RPMI8226 (cell line): ENCODE measurements around the gene SLC38A1.
A peak's percentile ranks its signal among the peaks of the same experiment; 100 is the strongest.

ENCODE experiments used
- DNase-seq: peaks from one replicate; pipeline ENCODE4 v3.0.0-alpha.2; 2015

SLC38A1 gene

DNA sequence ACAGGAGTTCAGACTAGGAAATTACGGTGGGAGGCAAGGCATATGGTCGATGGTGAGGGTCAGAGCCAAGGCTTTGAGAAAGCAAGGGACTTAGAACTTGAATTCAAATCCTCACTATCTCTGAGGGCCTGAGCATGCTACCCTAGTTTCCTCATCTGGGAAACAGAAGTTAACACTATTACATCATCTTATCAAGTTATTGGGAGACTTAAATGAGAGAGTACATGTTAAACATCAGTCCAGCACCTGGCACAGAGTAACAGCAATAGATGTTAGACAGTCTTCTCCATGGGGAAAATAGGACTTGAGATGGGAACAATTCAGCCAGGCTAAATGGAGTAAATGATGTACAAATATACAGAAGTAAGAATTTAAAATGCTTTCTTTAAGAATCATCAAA, 38.5 kb downstream of the SLC38A1 start:
- no peak for DNase-seq

- no peak for DNase-seq
Observed at GRCh38 chr12:46227616-46228015, 41.2 kb downstream of the SLC38A1 start.

- DNase-seq: no peak
Observed at GRCh38 chr12:46224386-46224785, 44.5 kb downstream of the SLC38A1 start.

DNA sequence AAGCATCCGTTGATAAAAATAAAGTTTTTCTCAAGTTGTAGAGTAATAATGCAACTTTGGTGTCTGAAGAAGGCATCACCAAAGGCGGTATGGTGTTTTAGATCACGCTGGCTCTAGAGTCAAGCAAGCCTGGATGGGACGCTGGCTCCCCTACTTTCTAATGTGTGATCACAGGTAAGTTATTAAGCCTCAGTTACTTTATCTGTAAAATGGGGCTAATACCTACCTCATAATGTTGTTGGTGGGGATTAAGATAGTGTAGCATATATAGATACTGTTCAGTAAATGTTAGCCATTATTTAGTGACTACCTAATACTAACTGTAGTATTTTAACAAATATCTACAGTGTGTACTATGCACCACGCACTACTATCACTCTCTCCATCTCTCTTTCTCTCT, 45.8 kb downstream of the SLC38A1 start:
- DNase-seq: no peak

DNA sequence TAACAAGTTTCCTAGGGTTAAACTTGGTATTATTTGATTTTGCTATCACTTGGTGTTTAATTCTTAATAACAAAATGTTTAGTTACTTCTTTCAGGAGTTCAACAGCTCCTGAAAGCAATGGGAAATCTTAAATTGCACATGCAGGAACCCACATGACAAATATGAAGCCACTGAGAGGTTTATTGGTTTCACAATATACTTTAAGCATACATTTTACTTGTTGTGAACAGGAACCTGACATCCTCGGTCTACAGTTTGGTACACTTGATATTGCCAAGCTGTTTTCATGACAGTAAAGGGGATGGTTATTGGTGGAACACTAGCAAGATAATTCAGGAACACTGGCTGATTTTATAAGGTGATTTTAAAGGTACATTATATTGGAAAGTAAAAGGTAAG, 46.2 kb downstream of the SLC38A1 start:
- DNase-seq: no peak

- no peak for DNase-seq
Observed at GRCh38 chr12:46221255-46222128, 47.4 kb downstream of the SLC38A1 start.

- peak; percentile 20 for DNase-seq
Observed at GRCh38 chr12:46219877-46220655, 48.8 kb downstream of the SLC38A1 start.

DNA sequence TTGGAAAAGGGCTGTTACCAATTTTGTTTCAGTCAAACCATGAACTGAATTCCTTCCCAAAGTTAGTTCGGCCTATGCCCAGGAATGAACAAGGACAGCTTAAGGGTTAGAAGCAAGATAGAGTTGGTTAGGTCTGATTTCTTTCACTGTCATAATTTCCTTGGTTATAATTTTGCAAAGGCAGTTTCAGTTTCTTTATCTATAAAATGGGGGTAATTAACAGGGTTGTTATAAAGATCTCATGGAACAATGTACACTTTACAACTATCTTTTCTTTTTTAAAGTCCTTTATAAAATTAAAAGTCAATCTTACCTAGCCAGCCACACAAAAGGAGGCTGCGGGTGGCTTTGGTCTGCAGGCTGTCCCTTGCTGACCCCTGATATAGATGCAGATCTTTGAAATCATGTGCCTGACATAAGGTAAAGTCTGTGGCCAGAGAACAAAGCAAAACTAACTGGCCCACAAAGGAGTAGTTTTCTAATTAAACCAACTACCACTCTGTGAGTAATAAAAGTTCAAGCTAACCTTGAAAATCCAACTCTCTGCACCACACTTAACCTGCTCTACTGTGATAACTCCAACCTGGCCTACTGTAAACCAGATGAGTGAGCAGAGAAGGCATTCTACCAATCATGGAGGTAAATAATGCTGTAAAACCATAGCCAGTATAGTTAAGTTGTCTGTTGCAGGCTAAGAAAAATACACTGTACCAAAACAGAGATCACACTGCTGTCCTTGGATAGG, 49.5 kb downstream of the SLC38A1 start:
- DNase-seq: no peak

DNA sequence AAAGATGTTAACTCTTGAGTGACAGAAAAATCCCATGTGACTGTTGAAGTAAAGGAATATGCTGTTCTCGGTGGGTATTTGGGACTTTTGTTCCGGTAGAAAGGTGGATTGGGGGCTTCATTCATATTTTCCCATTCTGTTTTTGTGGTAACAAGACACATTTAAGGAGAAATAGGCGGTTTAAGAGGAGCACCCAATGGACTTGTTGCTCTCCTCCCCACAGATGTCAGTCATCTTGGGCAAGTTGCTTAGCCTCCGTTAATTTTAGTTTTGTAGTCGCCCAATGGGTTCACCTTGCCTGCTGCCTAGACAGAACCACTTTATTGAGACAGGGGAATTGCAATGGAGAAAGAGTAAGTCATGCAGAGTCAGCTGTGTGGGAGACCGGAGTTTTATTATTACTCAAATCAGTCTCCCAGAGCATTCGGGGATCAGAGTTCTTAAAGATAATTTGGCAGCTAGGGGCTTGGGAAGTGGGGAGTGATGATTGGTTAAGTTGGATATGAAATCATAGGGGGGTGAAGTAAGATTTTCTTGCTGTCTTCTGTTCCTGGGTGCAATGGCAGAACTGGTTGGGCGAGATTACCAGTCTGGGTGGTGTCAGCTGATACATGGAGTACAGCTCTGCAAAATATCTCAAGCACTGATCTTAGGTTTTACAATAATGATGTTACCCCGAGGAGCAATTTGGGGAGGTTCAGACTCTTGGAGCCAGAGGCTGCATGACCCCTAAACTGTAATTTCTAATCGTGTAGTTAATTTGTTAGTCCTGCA, 50.3 kb downstream of the SLC38A1 start:
- no peak for DNase-seq

DNA sequence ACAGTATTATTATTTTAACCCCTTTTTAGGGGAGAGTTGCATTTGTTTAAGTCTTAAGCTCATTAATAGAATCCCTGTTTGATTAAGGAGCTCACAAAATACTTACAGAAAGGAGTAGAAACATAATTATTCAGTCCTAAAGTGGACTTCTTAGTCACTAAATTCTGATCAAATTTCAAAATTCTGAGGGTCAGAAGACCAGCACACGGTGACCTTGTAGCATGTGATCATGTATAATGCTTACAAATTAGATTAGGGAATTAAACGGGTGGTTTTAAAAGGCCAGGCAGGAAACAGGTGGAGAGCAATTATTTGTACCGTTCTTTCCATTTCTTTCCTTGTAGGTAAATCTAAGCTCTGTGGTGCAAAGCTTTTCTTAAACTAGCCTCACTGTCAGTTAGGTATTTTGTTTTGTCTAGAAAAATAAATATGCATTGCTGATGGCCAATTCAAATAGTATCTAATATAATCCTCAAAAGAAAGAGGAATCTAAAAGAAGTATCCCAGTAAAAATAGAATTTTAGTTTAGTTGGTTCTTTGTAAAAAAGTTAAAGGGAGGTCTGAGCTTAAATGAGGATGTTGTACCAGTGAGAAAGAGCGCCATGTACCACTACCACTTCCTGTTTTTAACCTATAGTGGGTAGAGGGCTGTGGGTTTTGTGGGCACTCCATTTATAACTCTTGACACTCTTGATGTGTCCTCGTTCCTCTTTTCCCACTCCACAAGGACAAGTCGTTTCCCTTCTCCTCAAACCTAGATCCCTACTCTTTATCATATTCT, 51.1 kb downstream of the SLC38A1 start:
- peak; percentile 68 for DNase-seq

GRCh38 chr12:46214668-46215436, 54.0 kb downstream of the SLC38A1 start:
- DNase-seq: peak; percentile 52

GRCh38 chr12:46212108-46212982, 56.5 kb downstream of the SLC38A1 start:
- no peak for DNase-seq

- DNase-seq: no peak
Observed at GRCh38 chr12:46210873-46211439, 57.9 kb downstream of the SLC38A1 start.

DNA sequence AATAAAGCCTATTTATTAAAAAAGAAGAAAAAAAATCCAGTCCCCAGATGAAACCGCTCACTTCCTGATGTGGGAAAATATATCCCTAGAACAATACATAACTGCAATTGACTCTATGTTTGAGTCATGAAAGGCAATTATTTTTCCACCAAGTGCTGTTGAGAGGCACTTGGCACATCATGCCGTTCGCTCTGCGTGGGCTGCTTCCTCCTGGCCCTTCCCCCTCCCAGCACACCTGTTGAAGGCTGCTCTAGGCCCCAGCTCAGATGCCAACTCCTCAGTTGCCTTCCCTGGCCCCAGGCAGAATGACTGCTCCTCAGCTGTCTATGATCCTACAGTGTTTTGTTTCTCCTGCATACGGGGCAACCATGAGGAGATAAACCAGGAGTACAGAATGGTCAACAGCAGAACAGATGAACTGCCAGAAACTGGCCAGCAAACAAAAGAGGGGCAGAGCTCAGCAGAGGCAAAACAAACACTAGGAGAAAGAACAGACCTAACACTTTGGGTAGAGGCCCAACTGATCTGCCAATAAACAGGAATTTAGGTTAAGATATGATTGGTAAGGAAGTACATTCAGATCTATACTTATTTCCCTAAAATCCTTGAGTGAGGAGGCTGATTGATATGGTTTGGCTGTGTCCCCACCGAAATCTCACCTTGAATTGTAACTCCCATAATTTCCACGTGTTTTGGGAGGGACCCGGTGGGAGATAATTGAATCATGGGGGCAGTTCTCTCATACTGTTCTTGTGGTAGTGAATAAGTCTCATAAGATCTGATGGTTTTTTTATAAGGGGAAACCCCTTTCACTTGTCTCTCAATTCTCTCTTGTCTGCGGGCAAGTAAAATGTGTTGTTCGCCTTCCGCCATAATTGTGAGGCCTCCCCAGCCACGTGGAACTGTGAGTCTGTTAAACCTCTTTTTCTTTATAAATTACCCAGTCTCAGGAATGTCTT, 58.6 kb downstream of the SLC38A1 start:
- DNase-seq: peak; percentile 12

DNA sequence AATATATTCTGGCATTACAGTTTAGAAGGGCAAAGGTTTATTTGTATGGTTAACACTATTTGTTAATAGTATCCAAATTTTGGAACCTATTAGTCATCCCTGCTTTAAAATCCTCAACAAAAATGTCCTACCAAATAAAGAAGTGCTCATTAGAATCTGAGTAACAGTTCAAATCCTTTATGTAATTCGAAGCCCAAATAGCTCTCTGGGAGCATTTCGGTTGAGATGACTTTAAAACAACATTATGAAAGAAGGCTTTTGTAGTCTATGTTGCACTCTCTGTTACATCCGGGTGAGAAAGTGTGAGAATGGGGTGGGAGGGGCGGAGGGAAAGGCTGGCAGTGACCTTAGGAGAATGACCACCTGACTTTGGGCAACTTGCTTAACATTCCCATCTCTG, 59.7 kb downstream of the SLC38A1 start:
- DNase-seq: no peak

DNA sequence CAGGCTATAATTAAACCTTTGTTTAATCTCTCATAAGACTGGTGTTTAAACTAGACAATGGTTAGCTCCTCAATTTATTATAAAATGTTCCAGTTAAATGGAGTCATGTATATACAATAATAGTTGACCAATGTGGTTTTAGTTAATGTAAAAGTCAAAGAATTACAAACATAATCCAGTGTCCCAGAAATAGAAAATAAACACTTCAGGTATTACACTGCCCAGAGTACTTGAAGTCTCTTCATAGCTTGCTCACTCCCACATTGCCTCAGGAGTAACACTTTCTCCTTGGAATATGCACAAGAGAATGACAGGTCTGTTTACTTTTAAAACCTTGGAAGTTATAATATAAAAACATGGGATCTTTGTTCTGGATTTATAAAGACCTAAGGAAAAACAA, 60.5 kb downstream of the SLC38A1 start:
- no peak for DNase-seq

- no peak for DNase-seq
Observed at GRCh38 chr12:46207644-46208043, 61.2 kb downstream of the SLC38A1 start.

DNA sequence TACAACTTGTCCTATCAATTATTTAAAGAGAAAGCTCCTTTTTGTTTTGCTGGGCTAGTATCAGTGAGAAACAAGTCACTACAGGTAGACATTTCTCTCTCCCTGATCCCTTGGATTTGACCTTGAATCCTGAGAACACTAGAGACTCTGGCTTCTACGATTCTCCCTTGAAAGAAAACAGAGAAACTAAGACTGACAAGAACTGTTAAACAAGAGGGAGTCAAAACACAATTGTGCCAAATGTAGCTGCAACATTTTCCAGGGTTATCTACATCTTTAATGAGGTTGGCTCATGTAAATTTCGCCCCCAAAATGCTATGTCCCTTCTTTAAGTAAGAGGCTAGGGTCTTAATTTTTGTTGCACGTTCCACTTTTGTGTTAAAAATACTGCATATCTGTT, 62.4 kb downstream of the SLC38A1 start:
- DNase-seq: no peak
